HG02840 (cell line): ENCODE data around the gene NMNAT2.
"Not testable (repeated sequence)": the region's sequence is repeated elsewhere in the genome, so short reads cannot be mapped to it uniquely, and the experiment has no call there.

Experiments used
- ATAC-seq: cut with Tn5 transposase; IDR thresholded peaks from one replicate; pipeline ENCODE4 v1.9.1; 2021; ENCODE audit warnings: mild to moderate bottlenecking, moderate library complexity, moderate number of reproducible peaks; ENCODE audit not compliant: unreplicated experiment, low FRiP score

NMNAT2 gene

GRCh38 chr1:183419399-183419798 is 1.2 kb upstream of the NMNAT2 start:
- no peak for ATAC-seq

- ATAC-seq, result no peak
Measured at GRCh38 chr1:183418696-183419095, 516 bp upstream of the NMNAT2 start.

DNA sequence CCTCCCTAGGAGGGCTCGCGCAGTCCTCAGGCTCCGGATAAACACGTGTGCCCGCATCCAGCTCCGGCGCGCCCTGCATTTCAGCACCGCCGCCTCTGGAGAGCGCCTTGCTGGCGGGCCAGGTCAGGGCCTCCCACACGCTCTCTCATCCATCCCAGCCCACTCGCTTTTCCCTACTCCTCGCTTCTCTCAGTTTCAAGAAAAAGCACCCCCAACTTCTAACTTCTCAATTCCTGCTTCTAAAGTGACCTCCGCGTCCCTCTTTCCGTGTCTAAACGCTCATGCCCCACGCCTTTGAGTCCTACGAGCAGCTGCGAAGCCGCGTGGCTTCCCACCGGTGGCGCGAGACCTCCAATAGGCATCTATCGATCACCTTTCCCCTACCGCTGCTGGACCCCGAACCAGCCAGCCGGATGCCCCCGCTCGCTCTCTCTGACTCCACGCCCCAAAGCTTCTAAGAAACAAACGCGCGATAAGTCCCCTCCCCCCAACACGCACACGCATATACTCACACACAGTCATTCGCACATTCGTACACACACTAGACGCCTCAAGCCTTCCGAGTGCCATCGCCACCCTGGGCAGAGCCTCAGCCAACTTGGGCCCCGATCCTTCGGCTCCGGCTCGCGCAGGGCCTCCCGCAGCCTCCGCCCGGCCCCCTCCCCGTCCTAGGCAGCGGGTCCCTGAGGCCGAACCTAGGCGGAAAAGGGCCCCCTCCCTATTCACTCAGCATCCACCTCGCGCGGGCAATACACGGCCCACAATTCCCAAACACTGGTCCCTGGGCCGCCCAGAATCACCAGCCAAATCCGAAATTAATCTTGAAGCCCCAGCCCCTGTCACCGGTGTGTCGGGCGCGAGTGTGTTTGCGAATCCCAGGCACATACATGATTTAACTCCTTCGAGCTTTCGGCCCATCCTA is 1.1 kb downstream of the NMNAT2 start:
- ATAC-seq, result no peak

GRCh38 chr1:183414365-183414764 is 3.8 kb downstream of the NMNAT2 start:
- ATAC-seq, result no peak

GRCh38 chr1:183411091-183411490 is 7.1 kb downstream of the NMNAT2 start:
- no peak for ATAC-seq

DNA sequence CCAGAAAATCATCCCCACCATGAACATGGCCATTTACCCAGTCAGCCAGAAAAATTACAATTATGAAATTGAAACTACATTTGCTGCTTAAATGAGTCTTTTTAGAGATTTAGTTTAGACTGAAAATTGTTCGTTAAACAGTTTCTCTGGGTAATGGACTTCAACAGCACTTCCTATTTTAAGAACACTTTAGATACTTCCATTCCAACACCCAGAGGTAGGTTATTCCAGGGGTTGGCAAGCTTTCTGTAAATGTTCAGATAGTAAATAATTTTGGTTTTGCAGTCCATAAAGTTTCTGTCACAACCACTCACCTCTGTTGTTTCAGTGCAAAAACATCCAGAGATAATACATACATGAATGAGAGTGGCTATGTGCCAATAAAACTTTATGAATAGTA is 10.2 kb downstream of the NMNAT2 start:
- no peak for ATAC-seq

- ATAC-seq, result no peak
Measured at GRCh38 chr1:183407474-183407873, 10.7 kb downstream of the NMNAT2 start.

DNA sequence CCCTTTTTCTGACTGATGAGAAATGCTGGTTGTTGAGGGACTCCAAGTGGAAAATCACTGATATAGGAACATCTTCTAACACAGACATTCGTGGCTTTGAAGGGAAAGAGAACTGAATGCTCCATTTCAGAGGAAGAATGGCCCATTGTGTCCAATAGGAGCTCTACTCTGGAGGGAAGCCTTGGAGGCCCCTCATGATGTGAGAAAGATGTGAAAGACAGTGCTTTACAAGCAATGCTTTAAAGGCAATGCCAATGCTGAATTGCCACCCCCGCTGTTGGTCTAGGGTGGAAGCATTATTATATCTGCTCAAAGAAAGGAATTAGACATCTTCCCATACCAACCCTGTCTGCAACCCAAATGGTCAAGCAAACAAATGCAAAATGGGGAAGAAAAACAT is 13.7 kb downstream of the NMNAT2 start:
- no peak for ATAC-seq

GRCh38 chr1:183403498-183403897 is 14.7 kb downstream of the NMNAT2 start:
- no peak for ATAC-seq

- not testable (repeated sequence) for ATAC-seq
Measured at GRCh38 chr1:183401565-183401964, 16.6 kb downstream of the NMNAT2 start.

DNA sequence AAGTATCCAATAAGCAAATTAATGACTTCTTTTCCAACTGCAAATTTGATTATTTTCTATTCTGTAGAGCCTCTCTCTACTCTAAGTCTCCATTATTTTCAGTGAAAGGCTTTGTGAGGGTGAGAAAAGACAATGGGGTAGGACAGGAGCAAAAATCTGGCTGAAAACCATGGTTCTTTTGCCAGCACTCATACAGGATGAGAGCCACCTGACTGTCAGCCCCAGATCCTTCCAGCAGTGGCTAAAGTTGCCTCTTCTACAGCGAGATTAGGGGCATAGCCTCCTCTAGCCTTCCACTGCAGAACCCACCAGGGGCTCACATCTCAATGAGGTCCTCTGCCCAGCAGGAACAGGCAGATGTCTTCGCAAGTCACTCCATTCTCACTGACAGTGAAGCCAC is 23.7 kb downstream of the NMNAT2 start:
- ATAC-seq, result no peak

GRCh38 chr1:183391863-183392262 is 26.3 kb downstream of the NMNAT2 start:
- no peak for ATAC-seq

DNA sequence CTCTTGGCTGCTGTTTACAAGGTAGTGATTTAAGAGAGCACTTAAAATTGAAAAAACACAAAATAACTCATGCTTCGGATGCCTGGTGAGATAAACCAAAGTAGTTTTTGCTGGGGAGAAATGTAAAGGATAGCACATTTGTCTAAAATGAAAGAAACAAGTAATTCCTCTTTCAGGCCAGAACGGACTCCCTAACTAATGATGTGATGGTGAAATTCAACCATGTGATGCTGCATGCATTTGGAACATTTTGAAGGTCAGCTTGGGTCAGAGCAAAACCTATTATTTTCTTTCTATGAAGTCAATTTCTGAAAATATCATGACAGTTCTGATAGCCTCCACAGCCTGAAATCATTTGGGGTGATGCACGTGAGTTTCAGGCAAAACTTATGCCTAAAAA is 27.6 kb downstream of the NMNAT2 start:
- no peak for ATAC-seq

DNA sequence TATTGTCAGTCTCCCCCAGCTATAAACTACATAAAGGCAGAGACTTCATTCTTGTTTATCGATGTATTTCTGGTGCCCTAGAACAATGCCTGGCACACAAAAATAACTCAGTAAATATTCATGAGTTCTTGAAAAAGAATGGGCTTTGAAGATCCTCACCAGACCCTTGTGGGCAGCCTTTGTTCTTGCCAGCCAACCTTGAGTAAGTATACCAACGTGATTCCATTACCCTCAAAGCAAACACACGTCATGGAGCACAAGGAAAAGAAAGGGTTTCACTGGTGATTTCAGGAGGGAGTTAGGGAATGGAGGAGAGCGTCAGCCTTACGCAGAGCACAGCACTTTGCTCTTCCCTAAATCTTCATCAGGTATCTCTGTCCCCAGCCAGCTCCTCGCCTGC is 29.4 kb downstream of the NMNAT2 start:
- no peak for ATAC-seq

GRCh38 chr1:183385340-183386144 is 32.6 kb downstream of the NMNAT2 start:
- no peak for ATAC-seq

DNA sequence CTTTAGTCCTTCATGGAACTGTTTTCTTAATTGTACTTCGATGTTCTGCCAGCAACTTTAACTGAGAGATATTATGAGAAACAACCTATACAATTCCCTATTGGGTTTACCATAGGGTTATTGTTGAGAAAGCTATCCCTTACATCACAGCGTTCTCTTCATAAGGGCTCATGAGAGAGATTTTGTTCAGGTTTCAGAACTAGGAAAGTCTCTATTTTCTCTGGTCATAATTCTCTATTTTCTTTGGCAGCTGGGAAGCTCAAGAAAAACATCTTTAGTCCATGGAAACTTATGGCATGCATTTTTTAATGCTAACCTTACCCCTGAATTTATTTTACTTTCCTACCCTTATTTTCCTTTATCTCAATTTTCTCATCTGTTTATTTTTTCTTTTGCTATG is 38.2 kb downstream of the NMNAT2 start:
- no peak for ATAC-seq

- no peak for ATAC-seq
Measured at GRCh38 chr1:183375381-183375780, 42.8 kb downstream of the NMNAT2 start.

DNA sequence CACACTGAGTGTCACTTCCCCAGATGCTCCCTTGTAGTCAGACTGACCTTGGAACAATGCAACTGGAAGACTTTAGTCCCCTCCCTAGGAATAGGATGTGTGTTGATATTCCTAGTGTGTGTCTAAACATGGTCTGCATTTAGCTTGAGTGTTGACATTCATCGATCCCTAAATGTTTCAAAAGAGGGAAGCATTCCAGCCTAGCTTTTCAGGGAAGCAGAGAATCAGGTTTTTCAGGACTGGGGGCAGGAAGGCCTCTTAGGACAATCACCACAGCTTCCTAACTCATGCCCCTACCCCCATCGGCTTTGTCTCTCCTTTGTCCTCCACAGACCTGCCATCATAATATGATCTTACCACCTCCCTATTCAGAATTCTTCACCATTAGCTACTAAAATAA is 43.4 kb downstream of the NMNAT2 start:
- ATAC-seq, result no peak

DNA sequence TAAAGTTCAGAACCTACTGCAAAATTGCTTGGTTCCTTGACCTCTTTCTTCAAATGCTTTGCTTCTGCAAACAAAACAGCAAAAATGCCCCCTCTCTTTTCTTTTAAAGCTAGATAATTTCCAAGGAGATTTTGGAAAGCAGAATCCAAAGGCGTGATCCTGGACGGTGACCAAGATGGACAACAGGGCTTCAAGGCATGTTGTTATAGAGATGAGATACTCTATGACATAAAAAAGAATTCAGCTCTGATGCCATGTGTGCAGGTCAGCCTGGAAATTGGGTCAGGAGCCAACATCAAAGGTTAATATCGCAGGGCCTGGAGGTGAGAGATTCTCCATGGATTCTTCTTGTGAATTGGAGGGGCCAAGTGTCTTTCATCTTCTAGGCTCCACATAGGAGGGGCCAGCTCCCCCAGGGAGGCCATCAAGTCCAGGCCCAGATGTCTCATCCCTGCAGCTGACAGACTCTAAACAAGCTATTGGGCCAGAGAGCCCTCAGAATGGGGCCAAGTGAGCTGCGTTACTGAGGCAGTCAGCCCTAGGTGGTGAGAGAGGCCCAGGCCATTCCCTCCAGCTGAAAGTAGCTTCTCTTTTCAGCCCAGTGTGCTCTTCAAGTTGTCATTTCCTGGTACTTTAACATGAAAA is 45.5 kb downstream of the NMNAT2 start:
- ATAC-seq, result no peak

GRCh38 chr1:183370399-183371058 is 47.7 kb downstream of the NMNAT2 start:
- ATAC-seq, result no peak
